H9 (cell line): ENCODE data around the gene C15orf40. TPM values are rescaled to one million over a fixed set of nuclear protein-coding genes. Genes with fewer than 3 reads are reported as not detected.

Experiments used
- total RNA-seq: library from RNA; stranded (reverse); gene quantifications from 2 replicates; pipeline ENCODE4 v1.2.1, GENCODE V29; 2021

The C15orf40 gene
- total RNA-seq, 1 experiment from 2014 or later, result 11.5 TPM

Other genes with a start within 250 kb of the C15orf40 start
- gene FSD2, start 205.6 kb downstream of the C15orf40 start, total RNA-seq, result not detected in 2 replicates
- 3.0 and 3.7 TPM in 2 replicates for gene WHAMM, start 202.0 kb downstream of the C15orf40 start, total RNA-seq
- gene HOMER2, start 58.9 kb downstream of the C15orf40 start, total RNA-seq, result 12.8 and 14.2 TPM in 2 replicates
- 35.8 and 35.9 TPM in 2 replicates for gene RAMAC, start 25.4 kb downstream of the C15orf40 start, total RNA-seq
- gene BTBD1, start 55.6 kb upstream of the C15orf40 start, total RNA-seq, result 42.7 and 43.3 TPM in 2 replicates
- gene TM6SF1, start 96.0 kb upstream of the C15orf40 start, total RNA-seq, result 0.96 and 0.99 TPM in 2 replicates
- 120 and 122 TPM in 2 replicates for gene HDGFL3, start 196.2 kb upstream of the C15orf40 start, total RNA-seq